GM18907 (cell line): ENCODE results near the gene DYSF.

Source experiments
- ATAC-seq: cut with Tn5 transposase; IDR thresholded peaks from one replicate; pipeline ENCODE4 v1.9.1; 2021; ENCODE audit warnings: mild to moderate bottlenecking, moderate library complexity; ENCODE audit not compliant: unreplicated experiment

DYSF gene

GRCh38 chr2:71455741-71456569, 2.6 kb downstream of the DYSF start:
- no peak for ATAC-seq

- no peak for ATAC-seq
Observed at GRCh38 chr2:71456617-71457016, 3.3 kb downstream of the DYSF start.

GRCh38 chr2:71457123-71457915, 4.0 kb downstream of the DYSF start:
- no peak for ATAC-seq

- ATAC-seq = no peak
Observed at GRCh38 chr2:71457923-71458322, 4.6 kb downstream of the DYSF start.

- ATAC-seq = no peak
Observed at GRCh38 chr2:71458413-71459083, 5.2 kb downstream of the DYSF start.

- ATAC-seq = no peak
Observed at GRCh38 chr2:71459084-71459431, 5.7 kb downstream of the DYSF start.

GRCh38 chr2:71460056-71460455, 6.7 kb downstream of the DYSF start:
- ATAC-seq = no peak

GRCh38 chr2:71460595-71461303, 7.4 kb downstream of the DYSF start:
- no peak for ATAC-seq

- ATAC-seq = no peak
Observed at GRCh38 chr2:71461304-71461671, 7.9 kb downstream of the DYSF start.

- ATAC-seq = no peak
Observed at GRCh38 chr2:71462056-71462605, 8.8 kb downstream of the DYSF start.

- no peak for ATAC-seq
Observed at GRCh38 chr2:71462641-71463341, 9.4 kb downstream of the DYSF start.

GRCh38 chr2:71463342-71463654, 9.9 kb downstream of the DYSF start:
- no peak for ATAC-seq

- ATAC-seq = no peak
Observed at GRCh38 chr2:71464389-71464788, 11.0 kb downstream of the DYSF start.

- no peak for ATAC-seq
Observed at GRCh38 chr2:71465356-71465755, 12.0 kb downstream of the DYSF start.

- ATAC-seq = no peak
Observed at GRCh38 chr2:71465961-71466300, 12.6 kb downstream of the DYSF start.

- ATAC-seq = no peak
Observed at GRCh38 chr2:71466301-71467179, 13.2 kb downstream of the DYSF start.

- ATAC-seq = no peak
Observed at GRCh38 chr2:71467180-71467815, 13.9 kb downstream of the DYSF start.

GRCh38 chr2:71468279-71469015, 15.1 kb downstream of the DYSF start:
- ATAC-seq = no peak
